Measurements from ENCODE around the gene PKP3. TPM values are rescaled to one million over a fixed set of nuclear protein-coding genes. Genes with fewer than 3 reads are reported as not detected.
"Not testable (repeated sequence)": the region's sequence is repeated elsewhere in the genome, so short reads cannot be mapped to it uniquely, and the experiment has no call there.

Gene PKP3
- total and polyA plus RNA-seq, 3 donors from 2014 or later, result 1.2 to 3.1 (median 1.6) TPM

DNA sequence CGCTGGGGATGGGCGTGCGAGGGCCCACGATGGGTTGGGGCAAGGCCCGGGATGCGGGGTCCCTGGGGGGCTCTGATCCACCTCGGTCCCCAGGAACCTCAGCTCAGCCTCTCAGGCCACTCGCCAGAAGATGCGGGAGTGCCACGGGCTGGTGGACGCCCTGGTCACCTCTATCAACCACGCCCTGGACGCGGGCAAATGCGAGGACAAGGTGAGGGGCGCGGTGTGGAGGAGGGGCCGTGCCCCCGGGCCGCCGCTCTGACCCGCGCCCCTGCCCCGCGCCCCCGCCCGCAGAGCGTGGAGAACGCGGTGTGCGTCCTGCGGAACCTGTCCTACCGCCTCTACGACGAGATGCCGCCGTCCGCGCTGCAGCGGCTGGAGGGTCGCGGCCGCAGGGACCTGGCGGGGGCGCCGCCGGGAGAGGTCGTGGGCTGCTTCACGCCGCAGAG is 6.3 kb downstream of the PKP3 start:
- no peaks in the 10 kb centered on the region for H3K9me3 ChIP-seq
- no peaks in the 10 kb centered on the region for H3K4me1 ChIP-seq
- H3K36me3 ChIP-seq (ENCODE audit: low read depth, missing control alignments), result no peaks in the 10 kb centered on the region
- DNase-seq, result no peak
- TF ChIP-seq, protein P1, sequence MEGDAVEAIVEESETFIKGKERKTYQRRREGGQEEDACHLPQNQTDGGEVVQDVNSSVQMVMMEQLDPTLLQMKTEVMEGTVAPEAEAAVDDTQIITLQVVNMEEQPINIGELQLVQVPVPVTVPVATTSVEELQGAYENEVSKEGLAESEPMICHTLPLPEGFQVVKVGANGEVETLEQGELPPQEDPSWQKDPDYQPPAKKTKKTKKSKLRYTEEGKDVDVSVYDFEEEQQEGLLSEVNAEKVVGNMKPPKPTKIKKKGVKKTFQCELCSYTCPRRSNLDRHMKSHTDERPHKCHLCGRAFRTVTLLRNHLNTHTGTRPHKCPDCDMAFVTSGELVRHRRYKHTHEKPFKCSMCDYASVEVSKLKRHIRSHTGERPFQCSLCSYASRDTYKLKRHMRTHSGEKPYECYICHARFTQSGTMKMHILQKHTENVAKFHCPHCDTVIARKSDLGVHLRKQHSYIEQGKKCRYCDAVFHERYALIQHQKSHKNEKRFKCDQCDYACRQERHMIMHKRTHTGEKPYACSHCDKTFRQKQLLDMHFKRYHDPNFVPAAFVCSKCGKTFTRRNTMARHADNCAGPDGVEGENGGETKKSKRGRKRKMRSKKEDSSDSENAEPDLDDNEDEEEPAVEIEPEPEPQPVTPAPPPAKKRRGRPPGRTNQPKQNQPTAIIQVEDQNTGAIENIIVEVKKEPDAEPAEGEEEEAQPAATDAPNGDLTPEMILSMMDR (IDR thresholded peaks at IDR 0.05), result no peak
- TF ChIP-seq POLR2A (IDR thresholded peaks at IDR 0.05), result no peak
- intact Hi-C loops (cut with DNase I; ENCODE audit: low total_unique reads), result no loop called here
- H3K27ac ChIP-seq, result no peak overlapping the region
- no peaks in the 10 kb centered on the region for H3K27me3 ChIP-seq
- H3K4me3 ChIP-seq, result no peak overlapping the region
- WGBS, 2 donors, result 37 to 59% methylated on average over 9 to 46 of the region's 50 CpGs

DNA sequence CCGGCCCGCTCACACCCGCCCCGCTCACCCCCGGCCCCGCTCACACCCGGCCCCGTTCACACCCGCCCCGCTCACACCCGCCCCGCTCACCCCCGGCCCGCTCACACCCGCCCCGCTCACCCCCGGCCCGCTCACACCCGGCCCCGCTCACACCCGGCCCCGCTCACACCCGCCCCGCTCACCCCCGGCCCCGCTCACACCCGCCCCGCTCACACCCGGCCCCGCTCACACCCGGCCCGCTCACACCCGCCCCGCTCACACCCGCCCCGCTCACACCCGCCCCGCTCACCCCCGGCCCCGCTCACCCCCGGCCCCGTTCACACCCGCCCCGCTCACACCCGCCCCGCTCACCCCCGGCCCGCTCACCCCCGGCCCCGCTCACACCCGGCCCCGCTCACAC is 7.2 kb downstream of the PKP3 start:
- WGBS, 2 donors, result 60% methylated on average over 3 of the region's 52 CpGs; no CpG with 5 or more reads in 1 of the 2 donors
- H3K4me3 ChIP-seq; H3K9me3 ChIP-seq; H3K27ac ChIP-seq; H3K27me3 ChIP-seq; intact Hi-C loops (cut with DNase I; ENCODE audit: low total_unique reads); H3K36me3 ChIP-seq (ENCODE audit: low read depth, missing control alignments); DNase-seq; H3K4me1 ChIP-seq: not testable (repeated sequence)

DNA sequence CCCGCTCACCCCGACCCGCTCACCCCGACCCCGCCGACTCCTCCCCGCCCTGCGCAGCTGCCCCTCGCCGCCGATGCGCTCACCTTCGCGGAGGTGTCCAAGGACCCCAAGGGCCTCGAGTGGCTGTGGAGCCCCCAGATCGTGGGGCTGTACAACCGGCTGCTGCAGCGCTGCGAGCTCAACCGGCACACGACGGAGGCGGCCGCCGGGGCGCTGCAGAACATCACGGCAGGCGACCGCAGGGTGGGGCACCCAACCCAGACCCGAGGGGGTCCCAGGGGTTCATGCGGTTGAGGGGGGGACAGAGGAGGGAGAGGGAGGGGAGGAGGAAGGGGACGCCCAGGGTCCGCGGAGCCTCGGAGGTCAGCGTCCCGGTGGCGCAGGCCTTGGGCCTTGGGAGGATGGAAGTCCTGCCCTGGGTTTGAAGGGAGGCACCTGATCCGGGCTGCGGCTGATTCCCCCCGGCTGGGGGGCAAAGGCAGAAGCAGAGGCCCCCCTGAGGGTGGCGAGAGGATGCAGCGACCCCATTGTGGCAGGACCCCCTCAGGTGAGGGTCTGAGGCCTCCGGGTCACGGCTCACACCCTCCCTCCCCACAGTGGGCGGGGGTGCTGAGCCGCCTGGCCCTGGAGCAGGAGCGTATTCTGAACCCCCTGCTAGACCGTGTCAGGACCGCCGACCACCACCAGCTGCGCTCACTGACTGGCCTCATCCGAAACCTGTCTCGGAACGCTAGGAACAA is 9.2 kb downstream of the PKP3 start:
- WGBS, 2 donors, result 64 to 82% methylated on average over 28 to 44 of the region's 55 CpGs
- H3K36me3 ChIP-seq (ENCODE audit: low read depth, missing control alignments), result no peaks in the 10 kb centered on the region
- H3K4me3 ChIP-seq, result no peak overlapping the region
- no peaks in the 10 kb centered on the region for H3K27me3 ChIP-seq
- DNase-seq, result no peak
- intact Hi-C loops (cut with DNase I; ENCODE audit: low total_unique reads), result no loop called here
- TF ChIP-seq, protein P1 (IDR thresholded peaks at IDR 0.05), result no peak
- TF ChIP-seq POLR2A (IDR thresholded peaks at IDR 0.05), result no peak
- H3K9me3 ChIP-seq, result no peaks in the 10 kb centered on the region
- peaks cover 8% of the 10 kb centered on the region for H3K4me1 ChIP-seq
- no peak overlapping the region for H3K27ac ChIP-seq

DNA sequence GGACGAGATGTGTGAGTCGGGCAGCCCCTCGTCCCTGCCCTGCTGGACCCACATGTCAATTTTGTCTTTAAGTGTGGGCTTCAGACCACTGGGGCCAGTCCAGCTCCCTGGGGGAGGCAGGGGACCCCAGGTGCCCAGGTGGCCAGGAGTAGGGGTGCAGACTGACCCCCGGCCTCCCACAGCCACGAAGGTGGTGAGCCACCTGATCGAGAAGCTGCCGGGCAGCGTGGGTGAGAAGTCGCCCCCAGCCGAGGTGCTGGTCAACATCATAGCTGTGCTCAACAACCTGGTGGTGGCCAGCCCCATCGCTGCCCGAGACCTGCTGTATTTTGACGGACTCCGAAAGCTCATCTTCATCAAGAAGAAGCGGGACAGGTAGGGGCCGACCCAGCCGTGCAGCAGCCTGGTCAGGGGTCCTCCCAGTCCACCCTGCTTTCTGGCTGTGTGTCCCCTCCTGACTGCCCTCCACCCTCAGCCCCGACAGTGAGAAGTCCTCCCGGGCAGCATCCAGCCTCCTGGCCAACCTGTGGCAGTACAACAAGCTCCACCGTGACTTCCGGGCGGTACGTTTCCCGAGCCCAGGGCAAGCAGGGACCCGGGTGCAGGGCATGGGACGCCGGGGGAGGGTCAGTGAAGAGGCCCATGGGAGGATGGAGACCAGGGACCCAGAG is 9.9 kb downstream of the PKP3 start:
- no peak overlapping the region for H3K4me3 ChIP-seq
- intact Hi-C loops (cut with DNase I; ENCODE audit: low total_unique reads), result no loop called here
- H3K36me3 ChIP-seq (ENCODE audit: low read depth, missing control alignments), result no peaks in the 10 kb centered on the region
- H3K27me3 ChIP-seq, result no peaks in the 10 kb centered on the region
- no peak overlapping the region for H3K27ac ChIP-seq
- 93 to 97% methylated on average over 11 to 27 of the region's 27 CpGs for WGBS, 2 donors
- H3K9me3 ChIP-seq, result no peaks in the 10 kb centered on the region
- no peak for TF ChIP-seq POLR2A (IDR thresholded peaks at IDR 0.05)
- TF ChIP-seq, protein P1 (IDR thresholded peaks at IDR 0.05), result no peak
- peaks cover 8% of the 10 kb centered on the region for H3K4me1 ChIP-seq
- no peak for DNase-seq

DNA sequence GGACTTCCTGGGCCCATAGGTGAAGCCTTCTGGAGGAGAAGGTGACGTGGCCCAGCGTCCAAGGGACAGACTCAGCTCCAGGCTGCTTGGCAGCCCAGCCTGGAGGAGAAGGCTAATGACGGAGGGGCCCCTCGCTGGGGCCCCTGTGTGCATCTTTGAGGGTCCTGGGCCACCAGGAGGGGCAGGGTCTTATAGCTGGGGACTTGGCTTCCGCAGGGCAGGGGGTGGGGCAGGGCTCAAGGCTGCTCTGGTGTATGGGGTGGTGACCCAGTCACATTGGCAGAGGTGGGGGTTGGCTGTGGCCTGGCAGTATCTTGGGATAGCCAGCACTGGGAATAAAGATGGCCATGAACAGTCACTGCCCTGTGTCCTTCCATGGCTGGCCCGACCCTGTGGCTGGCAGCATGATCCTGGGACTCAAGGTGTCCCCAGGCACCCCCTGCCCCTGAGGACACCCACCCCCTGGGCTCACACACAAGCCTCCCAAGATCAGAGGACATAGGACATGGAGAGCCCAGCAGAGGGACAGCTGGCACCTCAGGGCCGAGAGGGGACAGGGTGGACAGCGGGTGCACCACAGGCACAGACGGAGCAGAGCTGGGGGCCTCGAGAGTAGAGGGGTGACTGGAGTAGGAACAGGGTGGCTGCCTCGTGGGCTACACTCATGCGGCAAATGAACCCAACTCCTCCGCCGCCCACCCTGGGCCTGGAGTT is 10.7 kb downstream of the PKP3 start:
- Histone ChIP-seq H3K4me1 (peaks cover 8% of the 10 kb centered on the region), H3K9me3 (no peaks in the 10 kb centered on the region), H3K27me3 (no peaks in the 10 kb centered on the region), H3K36me3 (ENCODE audit: low read depth, missing control alignments) (no peaks in the 10 kb centered on the region), H3K27ac (no peak overlapping the region), H3K4me3 (no peak overlapping the region)
- no peak for DNase-seq
- intact Hi-C loops (cut with DNase I; ENCODE audit: low total_unique reads), result no loop called here
- 89 to 91% methylated on average over 9 to 14 of the region's 14 CpGs for WGBS, 2 donors
- TF ChIP-seq, protein P1 (IDR thresholded peaks at IDR 0.05), result no peak
- no peak for TF ChIP-seq POLR2A (IDR thresholded peaks at IDR 0.05)

All from testis (tissue), 3 donors.